AG04449 (cell line): ENCODE results near the gene MYO18A.

Source experiments
- CTCF ChIA-PET: fragments of 350-600 bp; formaldehyde crosslinking; extraction: SDS; loops from one replicate; lab custom pipeline; 2021; ENCODE audit warnings: antibody characterized with exemption; lab: Yijun Ruan, JAX
- POLR2A ChIA-PET: fragments of 400-600, 350-600 bp; formaldehyde crosslinking; extraction: SDS; loops from one replicate; lab custom pipeline; 2020; ENCODE audit warnings: antibody characterized with exemption, inconsistent platforms; lab: Yijun Ruan, JAX
- DNase-seq: peaks from one replicate; pipeline ENCODE4 v3.0.0-alpha.2; 2010; ENCODE audit warnings: low read depth, low spot score
- H3K4me3 ChIP-seq: 2 replicates; pipeline ENCODE4 v1.5.1; 2011; ENCODE audit warnings: low read depth, mild to moderate bottlenecking, control low read depth, low read length
- TF ChIP-seq, protein P1 (sequence below): IDR thresholded peaks from one replicate; pipeline ENCODE4 v1.5.1; 2011; ENCODE audit warnings: mild to moderate bottlenecking, moderate library complexity, low read length, control low read depth, inconsistent platforms; ENCODE audit not compliant: insufficient read depth; ENCODE audit errors: missing control alignments

Gene MYO18A

GRCh38 chr17:29143894-29144293 lies 36.3 kb downstream of the MYO18A start:
- no peak overlapping the region for H3K4me3 ChIP-seq
- CTCF ChIA-PET: interaction anchor here (0.8 to 25.0 kb wide), 13 partner anchors 12 to 417 kb away, joined by 3 to 454 read pairs (median 13); partner anchors contain the start of gene MYO18A
- POLR2A ChIA-PET: no interaction called here
- TF ChIP-seq, protein P1, sequence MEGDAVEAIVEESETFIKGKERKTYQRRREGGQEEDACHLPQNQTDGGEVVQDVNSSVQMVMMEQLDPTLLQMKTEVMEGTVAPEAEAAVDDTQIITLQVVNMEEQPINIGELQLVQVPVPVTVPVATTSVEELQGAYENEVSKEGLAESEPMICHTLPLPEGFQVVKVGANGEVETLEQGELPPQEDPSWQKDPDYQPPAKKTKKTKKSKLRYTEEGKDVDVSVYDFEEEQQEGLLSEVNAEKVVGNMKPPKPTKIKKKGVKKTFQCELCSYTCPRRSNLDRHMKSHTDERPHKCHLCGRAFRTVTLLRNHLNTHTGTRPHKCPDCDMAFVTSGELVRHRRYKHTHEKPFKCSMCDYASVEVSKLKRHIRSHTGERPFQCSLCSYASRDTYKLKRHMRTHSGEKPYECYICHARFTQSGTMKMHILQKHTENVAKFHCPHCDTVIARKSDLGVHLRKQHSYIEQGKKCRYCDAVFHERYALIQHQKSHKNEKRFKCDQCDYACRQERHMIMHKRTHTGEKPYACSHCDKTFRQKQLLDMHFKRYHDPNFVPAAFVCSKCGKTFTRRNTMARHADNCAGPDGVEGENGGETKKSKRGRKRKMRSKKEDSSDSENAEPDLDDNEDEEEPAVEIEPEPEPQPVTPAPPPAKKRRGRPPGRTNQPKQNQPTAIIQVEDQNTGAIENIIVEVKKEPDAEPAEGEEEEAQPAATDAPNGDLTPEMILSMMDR: peak; percentile 57
- DNase-seq: no peak

DNA sequence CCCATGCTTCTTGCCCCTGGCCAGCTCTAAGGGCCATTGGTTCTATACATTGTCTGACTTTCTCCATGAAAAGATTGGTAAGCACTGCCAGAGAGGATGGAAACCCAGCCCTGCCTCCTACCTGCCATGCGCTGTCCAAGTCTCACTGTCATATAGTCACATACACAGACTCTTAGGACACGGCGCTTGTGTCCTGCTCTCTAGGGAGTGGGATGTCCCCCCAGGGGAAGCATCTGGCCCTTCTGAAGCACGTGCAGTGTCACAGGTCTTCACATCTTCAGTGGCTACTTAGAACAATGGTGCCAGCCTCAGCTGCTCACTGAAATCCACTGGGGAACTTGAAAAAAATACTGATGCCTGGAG lies 38.7 kb downstream of the MYO18A start:
- TF ChIP-seq, protein P1: no peak
- ChIA-PET POLR2A (no interaction called here), CTCF (interaction anchor here (0.9 to 25.0 kb wide), 6 partner anchors 10 to 77 kb away, joined by 4 to 454 read pairs (median 92); partner anchors contain the start of gene MYO18A)
- H3K4me3 ChIP-seq: no peak overlapping the region
- DNase-seq: no peak

GRCh38 chr17:29140631-29141513 lies 39.3 kb downstream of the MYO18A start:
- no peak for DNase-seq

GRCh38 chr17:29140051-29140621 lies 40.1 kb downstream of the MYO18A start:
- ChIA-PET POLR2A (interaction anchor here (0.6 to 1.6 kb wide), 7 partner anchors 8 to 192 kb away, joined by 3 to 8 read pairs (median 3); partner anchors contain the start of gene NUFIP2), CTCF (interaction anchor here (0.6 to 25.0 kb wide), 10 partner anchors 9 to 413 kb away, joined by 3 to 454 read pairs (median 32); no protein-coding TSS in a partner anchor)
- TF ChIP-seq, protein P1: no peak
- peak overlapping the region; percentile 49 for H3K4me3 ChIP-seq
- DNase-seq: no peak

More at GRCh38 chr17:29140631-29141513, 39.3 kb downstream of the MYO18A start:
- TF ChIP-seq, protein P1: no peak
- ChIA-PET POLR2A (interaction anchor here (0.6 to 1.6 kb wide), 7 partner anchors 8 to 193 kb away, joined by 3 to 8 read pairs (median 3); partner anchors contain the start of gene NUFIP2), CTCF (interaction anchor here (0.6 to 25.0 kb wide), 9 partner anchors 8 to 413 kb away, joined by 3 to 454 read pairs (median 55); partner anchors contain the start of gene MYO18A)
- H3K4me3 ChIP-seq: peak overlapping the region; percentile 49

- ChIA-PET CTCF (interaction anchor here (0.8 to 25.0 kb wide), 9 partner anchors 8 to 142 kb away, joined by 3 to 454 read pairs (median 55); no protein-coding TSS in a partner anchor), POLR2A (interaction anchor here (1.3 to 1.6 kb wide), 3 partner anchors 15 to 155 kb away, joined by 3 to 8 read pairs (median 4); partner anchors contain the start of gene NUFIP2)
- TF ChIP-seq, protein P1: no peak
- H3K4me3 ChIP-seq: no peak overlapping the region; the same call in 1 of the 2 replicates
- DNase-seq: no peak
Measured at GRCh38 chr17:29138971-29139691, 41.1 kb downstream of the MYO18A start.
